Measurements from ENCODE around the gene ADAT3. TPM values are rescaled to one million over a fixed set of nuclear protein-coding genes. Genes with fewer than 3 reads are reported as not detected.

The ADAT3 gene
- total and polyA plus RNA-seq, 4 experiments from 2014 or later, result 1.4 to 4.9 (median 3.8) TPM

DNA sequence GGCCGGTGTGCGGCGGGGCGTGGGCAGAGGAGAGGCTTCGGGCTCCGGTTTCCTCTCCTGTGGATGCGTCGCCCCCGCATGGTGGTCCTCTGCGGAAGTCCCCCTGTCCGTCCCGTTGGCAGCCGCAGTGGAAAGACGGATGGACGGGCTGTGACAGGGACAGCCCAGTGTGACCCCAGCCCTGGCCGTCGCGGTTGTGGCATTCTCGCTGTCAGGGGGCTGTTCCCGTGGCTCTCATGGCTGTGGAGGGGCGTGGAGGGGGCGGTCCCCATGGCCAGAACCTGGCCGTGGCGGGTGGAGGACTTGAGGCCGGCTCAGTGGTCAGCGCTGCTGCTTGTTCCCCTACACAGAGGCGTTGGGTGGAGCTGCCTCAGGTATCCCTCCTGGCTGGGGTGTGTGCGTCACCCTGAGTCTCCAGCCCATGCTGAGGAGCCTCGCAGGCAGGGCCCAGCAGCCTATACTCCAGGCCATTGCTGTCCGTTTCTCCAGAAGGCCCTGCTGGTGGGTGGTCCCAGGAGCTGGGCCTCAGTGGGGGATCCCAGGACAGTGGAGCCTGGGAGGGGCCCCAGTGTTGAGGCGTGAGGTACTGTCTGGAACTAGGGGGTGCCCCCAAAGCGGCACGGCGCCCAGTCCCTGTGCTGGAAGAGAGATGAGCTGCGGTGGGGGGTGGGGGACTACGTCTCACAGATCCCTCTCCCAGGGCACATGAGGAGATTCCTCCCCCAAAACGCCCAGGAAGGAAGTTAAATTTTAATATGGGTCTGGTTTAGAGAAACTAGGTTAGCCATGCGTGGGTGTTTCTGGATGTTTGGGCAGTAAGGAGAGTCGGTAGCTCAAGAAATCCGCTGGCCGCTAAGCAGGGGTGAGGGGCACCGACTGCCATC lies 56.0 kb downstream of the ADAT3 start:
- Histone ChIP-seq H3K27me3 (ENCODE audit: insufficient read depth, low read length) (no peaks in the 10 kb centered on the region), H3K9me3 (ENCODE audit: control insufficient read depth in 1 of 2, low read length in 2 of 2) (no peaks in the 10 kb centered on the region), H3K4me1 (ENCODE audit: insufficient read depth, low read length) (peaks cover 7% of the 10 kb centered on the region), H3K27ac (ENCODE audit: low read depth, low read length) (no peak overlapping the region), H3K4me3 (ENCODE audit: low read length in 2 of 2) (no peak overlapping the region), H3K36me3 (ENCODE audit: insufficient read depth, low read length) (no peaks in the 10 kb centered on the region)
- Mint-ChIP-seq H3K4me3 (peak overlapping the region in 1 of 8 donors; percentile 20), H3K4me1 (peaks cover 8 to 38% (median 16%) of the 10 kb centered on the region in 4 donors), H3K36me3 (peaks cover 4 to 14% of the 10 kb centered on the region in 2 donors), H3K27ac (peak overlapping the region in 3 of 7 donors; percentile 25 to 68 (median 50)), H3K9me3 (no peaks in the 10 kb centered on the region), H3K27me3 (no peaks in the 10 kb centered on the region)
- no peak for DNase-seq
- intact Hi-C loops (cut with micrococcal nuclease), result no loop called here
- POLR2A ChIA-PET (ENCODE audit: partially characterized antibody), result no interaction called here
- CTCF ChIA-PET (ENCODE audit: partially characterized antibody), result interaction anchor here (0.6 to 1.2 kb wide), 2 partner anchors 31 to 195 kb away, joined by 3 read pairs; no protein-coding TSS in a partner anchor

- H3K27ac Mint-ChIP-seq, result peak overlapping the region in 1 of 7 donors; percentile 43
- no peak overlapping the region for H3K4me3 Mint-ChIP-seq
- no peaks in the 10 kb centered on the region for H3K9me3 Mint-ChIP-seq
- H3K27me3 Mint-ChIP-seq, result no peaks in the 10 kb centered on the region
- Histone ChIP-seq H3K27me3 (ENCODE audit: insufficient read depth, low read length) (no peaks in the 10 kb centered on the region), H3K4me1 (ENCODE audit: insufficient read depth, low read length) (peaks cover 19% of the 10 kb centered on the region), H3K4me3 (ENCODE audit: low read length in 2 of 2) (no peak overlapping the region), H3K36me3 (ENCODE audit: insufficient read depth, low read length) (no peaks in the 10 kb centered on the region), H3K27ac (ENCODE audit: low read depth, low read length) (no peak overlapping the region), H3K9me3 (ENCODE audit: control insufficient read depth in 1 of 2, low read length in 2 of 2) (no peaks in the 10 kb centered on the region)
- peaks cover 4 to 19% of the 10 kb centered on the region in 2 donors for H3K36me3 Mint-ChIP-seq
- ChIA-PET CTCF (ENCODE audit: partially characterized antibody) (interaction anchor here (1.2 kb wide), 1 partner anchor 32 kb away, joined by 3 read pairs; no protein-coding TSS in a partner anchor), POLR2A (ENCODE audit: partially characterized antibody) (no interaction called here)
- H3K4me1 Mint-ChIP-seq, result peaks cover 15 to 40% (median 25%) of the 10 kb centered on the region in 4 donors
- intact Hi-C loops (cut with micrococcal nuclease), result no loop called here
- DNase-seq, result no peak
Observed at GRCh38 chr19:1962674-1963073, 57.5 kb downstream of the ADAT3 start.

Other genes with a start within 250 kb of the ADAT3 start
- gene ONECUT3, start 151.9 kb upstream of the ADAT3 start, total RNA-seq, result not detected
- not detected for gene ONECUT3, start 151.9 kb upstream of the ADAT3 start, polyA plus RNA-seq
- 1 to 10 TPM; 4.9 to 5.5 TPM for gene ATP8B3, start 93.1 kb upstream of the ADAT3 start, total RNA-seq
- 1 to 10 TPM in 1 of 2 donors, under 1 TPM in 1; 0.73 to 2.3 TPM for gene ATP8B3, start 93.1 kb upstream of the ADAT3 start, polyA plus RNA-seq
- gene REXO1, start 56.9 kb upstream of the ADAT3 start, total RNA-seq, result 10 to 100 TPM; 57.1 to 57.3 TPM
- gene REXO1, start 56.9 kb upstream of the ADAT3 start, polyA plus RNA-seq, result 10 to 100 TPM in 1 of 2 donors, 1 to 10 TPM in 1; 1.5 to 11.9 TPM
- 10 to 100 TPM; 17.9 to 19.3 TPM for gene KLF16, start 41.8 kb upstream of the ADAT3 start, total RNA-seq
- 1 to 10 TPM in 1 of 2 donors, under 1 TPM in 1; 0.39 to 1.3 TPM for gene KLF16, start 41.8 kb upstream of the ADAT3 start, polyA plus RNA-seq
- 100 to 1,000 TPM; 106 to 109 TPM for gene ABHD17A, start 19.9 kb upstream of the ADAT3 start, total RNA-seq
- gene ABHD17A, start 19.9 kb upstream of the ADAT3 start, polyA plus RNA-seq, result 100 to 1,000 TPM; 138 to 204 TPM
- 10 to 100 TPM; 23.4 to 29.1 TPM for gene SCAMP4, start within 50 bp of the ADAT3 start, total RNA-seq
- 10 to 100 TPM in 1 of 2 donors, 1 to 10 TPM in 1; 9.8 to 15.5 TPM for gene SCAMP4, start within 50 bp of the ADAT3 start, polyA plus RNA-seq
- gene CSNK1G2, start 35.8 kb downstream of the ADAT3 start, total RNA-seq, result 100 to 1,000 TPM; 142 to 144 TPM
- gene CSNK1G2, start 35.8 kb downstream of the ADAT3 start, polyA plus RNA-seq, result 10 to 100 TPM; 11.3 to 56.7 TPM
- gene BTBD2, start 110.3 kb downstream of the ADAT3 start, total RNA-seq, result 10 to 100 TPM; 52.2 to 59.4 TPM
- gene BTBD2, start 110.3 kb downstream of the ADAT3 start, polyA plus RNA-seq, result 1 to 10 TPM; 2.8 to 6.6 TPM
- 100 to 1,000 TPM; 194 to 195 TPM for gene MKNK2, start 145.8 kb downstream of the ADAT3 start, total RNA-seq
- gene MKNK2, start 145.8 kb downstream of the ADAT3 start, polyA plus RNA-seq, result 10 to 100 TPM; 24.1 to 63.9 TPM
- 100 to 1,000 TPM; 130 to 135 TPM for gene MOB3A, start 190.9 kb downstream of the ADAT3 start, total RNA-seq
- gene MOB3A, start 190.9 kb downstream of the ADAT3 start, polyA plus RNA-seq, result 100 to 1,000 TPM in 1 of 2 donors, 10 to 100 TPM in 1; 29.6 to 114 TPM
- 10 to 100 TPM; 18.6 to 22.1 TPM for gene IZUMO4, start 191.5 kb downstream of the ADAT3 start, total RNA-seq
- gene IZUMO4, start 191.5 kb downstream of the ADAT3 start, polyA plus RNA-seq, result 1 to 10 TPM in 1 of 2 donors, under 1 TPM in 1; 0.84 to 1.2 TPM
- 10 to 100 TPM; 80.6 to 87.2 TPM for gene AP3D1, start 246.2 kb downstream of the ADAT3 start, total RNA-seq
- 10 to 100 TPM in 1 of 2 donors, 1 to 10 TPM in 1; 6.7 to 58.9 TPM for gene AP3D1, start 246.2 kb downstream of the ADAT3 start, polyA plus RNA-seq